GM23338 (cell line): ENCODE data around the gene MEGF8. TPM values are rescaled to one million over a fixed set of nuclear protein-coding genes. Genes with fewer than 3 reads are reported as not detected.
A peak's percentile ranks its signal among the peaks of the same experiment; 100 is the strongest.

Source experiments
- ATAC-seq: fragments of 200-7000 bp; cut with Tn5 transposase; 3 replicates; pipeline ENCODE4 v1.9.1; 2020
- DNase-seq: peaks from one replicate; pipeline ENCODE4 v3.0.0-alpha.2; 2015; ENCODE audit warnings: low spot score
- H2AFZ ChIP-seq: fragments of 200-600 bp; sonication (generic); 2 replicates; pipeline ENCODE4 v1.8.0; 2016; ENCODE audit warnings: antibody characterized with exemption, mild to moderate bottlenecking, moderate library complexity
- H3F3A ChIP-seq: fragments of 200-600 bp; sonication (generic); replicated peaks from 2 replicates; pipeline ENCODE4 v1.8.0; 2017; ENCODE audit warnings: antibody characterized with exemption, mixed run types, low read depth
- H3K27ac ChIP-seq: fragments of 200-600 bp; sonication (generic); 2 replicates; pipeline ENCODE4 v1.6.1; 2016; ENCODE audit warnings: low read depth
- H3K27me3 ChIP-seq: fragments of 200-600 bp; sonication (generic); 2 replicates; pipeline ENCODE4 v1.8.0; 2016; ENCODE audit warnings: mild to moderate bottlenecking, mixed run types, moderate library complexity; ENCODE audit not compliant: insufficient read depth
- H3K36me3 ChIP-seq: fragments of 200-600 bp; sonication (generic); 2 replicates; pipeline ENCODE4 v1.8.0; 2016; ENCODE audit warnings: mild to moderate bottlenecking; ENCODE audit not compliant: insufficient read depth
- H3K4me1 ChIP-seq: fragments of 200-600 bp; sonication (generic); 2 replicates; pipeline ENCODE4 v1.8.0; 2016; ENCODE audit warnings: mild to moderate bottlenecking, moderate library complexity; ENCODE audit not compliant: insufficient read depth
- H3K4me2 ChIP-seq: fragments of 200-600 bp; sonication (generic); 2 replicates; pipeline ENCODE4 v1.7.1; 2017; ENCODE audit warnings: mixed run types
- H3K4me3 ChIP-seq: fragments of 200-600 bp; sonication (generic); 2 replicates; pipeline ENCODE4 v1.6.1; 2016; ENCODE audit warnings: mixed run types
- H3K79me2 ChIP-seq: fragments of 200-600 bp; sonication (generic); replicated peaks from 2 replicates; pipeline ENCODE4 v1.8.0; 2017; ENCODE audit warnings: mild to moderate bottlenecking; ENCODE audit not compliant: insufficient read depth
- H3K9me2 ChIP-seq: fragments of 200-600 bp; sonication (generic); 2 replicates; pipeline ENCODE4 v1.8.0; 2017; ENCODE audit not compliant: insufficient read depth
- H4K20me1 ChIP-seq: fragments of 200-600 bp; sonication (generic); replicated peaks from 2 replicates; pipeline ENCODE4 v1.8.0; 2017; ENCODE audit warnings: mild to moderate bottlenecking; ENCODE audit not compliant: insufficient read depth
- H3K27ac Mint-ChIP-seq: 2 replicates; pipeline ENCODE4 v1.8.0; 2020; ENCODE audit warnings: inconsistent platforms, mild to moderate bottlenecking, moderate library complexity, mixed read lengths
- H3K27me3 Mint-ChIP-seq: 3 replicates; pipeline ENCODE4 v1.8.0; 2022; ENCODE audit warnings: low read depth, mild to moderate bottlenecking, moderate library complexity, mixed read lengths, inconsistent platforms; ENCODE audit not compliant: insufficient read depth, poor library complexity
- H3K36me3 Mint-ChIP-seq: 3 replicates; pipeline ENCODE4 v1.8.0; 2021; ENCODE audit warnings: low read depth, mild to moderate bottlenecking, inconsistent platforms, moderate library complexity, mixed read lengths
- H3K4me1 Mint-ChIP-seq: 3 replicates; pipeline ENCODE4 v1.8.0; 2020; ENCODE audit warnings: mild to moderate bottlenecking, inconsistent platforms, mixed read lengths
- H3K4me3 Mint-ChIP-seq: 3 replicates; pipeline ENCODE4 v1.8.0; 2021; ENCODE audit warnings: moderate library complexity, mild to moderate bottlenecking, inconsistent platforms, mixed read lengths
- H3K9me3 Mint-ChIP-seq: 3 replicates; pipeline ENCODE4 v1.8.0; 2020; ENCODE audit warnings: moderate library complexity, mild to moderate bottlenecking, inconsistent platforms, mixed read lengths
- CREB1 ChIP-seq: fragments of 250-450 bp; sonication (Bioruptor Pico); IDR thresholded peaks from 2 replicates; pipeline ENCODE4 v1.5.0; 2020; ENCODE audit warnings: low read depth, mild to moderate bottlenecking, moderate library complexity
- EZH2 ChIP-seq: fragments of 200-600 bp; sonication (generic); IDR thresholded peaks from one replicate; pipeline ENCODE4 v1.8.0; 2017; ENCODE audit warnings: antibody characterized with exemption, mild to moderate bottlenecking, low read depth; ENCODE audit not compliant: unreplicated experiment
- EZH2phosphoT487 ChIP-seq: fragments of 200-600 bp; sonication (generic); IDR thresholded peaks from one replicate; pipeline ENCODE4 v1.8.1; 2018; ENCODE audit warnings: antibody characterized with exemption; ENCODE audit not compliant: unreplicated experiment
- JUNB ChIP-seq: IDR thresholded peaks from one replicate; pipeline ENCODE4 v1.6.1; 2016; ENCODE audit warnings: antibody characterized with exemption; ENCODE audit not compliant: unreplicated experiment
- NANOG ChIP-seq: IDR thresholded peaks from 2 replicates; pipeline ENCODE4 v1.6.1; 2016; ENCODE audit warnings: antibody characterized with exemption, borderline replicate concordance
- POLR2AphosphoS5 ChIP-seq: IDR thresholded peaks from 2 replicates; pipeline ENCODE4 v1.6.1; 2016; ENCODE audit warnings: antibody characterized with exemption, low read depth
- STAT1 ChIP-seq: IDR thresholded peaks from one replicate; pipeline ENCODE4 v1.6.1; 2016; ENCODE audit warnings: antibody characterized with exemption; ENCODE audit not compliant: unreplicated experiment
- ZNF114 ChIP-seq: fragments of 250-450 bp; sonication (Bioruptor Pico); IDR thresholded peaks from 2 replicates; pipeline ENCODE4 v1.5.0; 2020; ENCODE audit warnings: mild to moderate bottlenecking, moderate library complexity
- ZNF331 ChIP-seq: fragments of 250-450 bp; sonication (Bioruptor Pico); IDR thresholded peaks from 2 replicates; pipeline ENCODE4 v1.5.0; 2020; ENCODE audit warnings: low read depth, mild to moderate bottlenecking, moderate library complexity
- polyA plus RNA-seq: library from polyadenylated mRNA; unstranded; fragments of >200 nt; fragmentation: Nextera tagmentation; extraction: Ambion mirVana; gene quantifications from 2 replicates; pipeline ENCODE4 v1.2.1, GENCODE V29; 2016
- total RNA-seq: library from RNA; depleted of rRNA; stranded (reverse); fragments of >200 nt; shearing (Covaris generic); gene quantifications from 2 replicates; pipeline ENCODE4 v1.2.3, GENCODE V29; 2014
- TF ChIP-seq, protein P1 (sequence below), 2 experiments: fragments of 200-600 bp in 1 of 2; sonication (generic) in 1 of 2; conservative IDR thresholded peaks; 2 replicates each; pipeline versions ENCODE4 v1.5.1 to v1.6.1; 2016 to 2017; ENCODE audit warnings: antibody characterized with exemption in 2 of 2, low read depth in 2 of 2, mild to moderate bottlenecking in 2 of 2, moderate library complexity in 1 of 2
- TF ChIP-seq, protein P2 (sequence below): IDR thresholded peaks from one replicate; pipeline ENCODE4 v1.6.1; 2018; ENCODE audit warnings: antibody characterized with exemption; ENCODE audit not compliant: unreplicated experiment

The MEGF8 gene
- total and polyA plus RNA-seq, 2 experiments from 2014 or later = 6.2 to 40.5 TPM

DNA sequence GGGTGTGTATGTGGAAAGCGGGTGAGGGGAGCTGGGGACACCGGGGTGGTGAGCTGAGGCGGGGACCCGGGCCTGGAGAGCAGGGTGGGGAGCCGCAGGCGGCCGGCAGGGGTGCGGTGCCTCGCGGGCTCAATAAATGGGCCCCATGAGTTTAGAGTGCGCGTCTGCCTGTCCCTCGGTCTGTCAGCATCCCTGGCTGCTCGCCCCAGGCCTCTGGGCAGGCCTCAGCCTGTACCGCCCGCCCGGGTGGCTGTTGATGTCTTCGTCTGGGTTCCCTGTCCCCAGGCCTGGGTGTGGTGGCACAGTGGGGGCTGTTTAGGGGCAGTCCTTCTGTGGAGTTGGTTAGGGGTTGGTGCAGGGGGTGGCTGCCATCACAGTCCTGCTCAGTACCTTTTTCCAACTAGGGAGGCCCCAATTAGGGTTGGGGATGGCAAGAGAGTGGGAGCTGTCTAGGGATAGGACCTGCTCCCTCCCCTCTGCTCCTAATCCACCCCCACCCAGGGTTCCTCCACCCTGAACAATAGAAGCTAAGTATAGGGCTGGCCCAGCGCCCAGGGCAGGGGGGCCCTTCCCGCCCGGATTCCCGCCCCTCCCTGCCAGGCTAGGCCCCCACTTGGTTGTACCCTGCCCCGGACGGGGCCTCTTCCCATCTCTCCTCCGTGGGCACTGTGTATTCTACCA, 44.1 kb upstream of the MEGF8 start (continued):
- TF ChIP-seq, protein P1, sequence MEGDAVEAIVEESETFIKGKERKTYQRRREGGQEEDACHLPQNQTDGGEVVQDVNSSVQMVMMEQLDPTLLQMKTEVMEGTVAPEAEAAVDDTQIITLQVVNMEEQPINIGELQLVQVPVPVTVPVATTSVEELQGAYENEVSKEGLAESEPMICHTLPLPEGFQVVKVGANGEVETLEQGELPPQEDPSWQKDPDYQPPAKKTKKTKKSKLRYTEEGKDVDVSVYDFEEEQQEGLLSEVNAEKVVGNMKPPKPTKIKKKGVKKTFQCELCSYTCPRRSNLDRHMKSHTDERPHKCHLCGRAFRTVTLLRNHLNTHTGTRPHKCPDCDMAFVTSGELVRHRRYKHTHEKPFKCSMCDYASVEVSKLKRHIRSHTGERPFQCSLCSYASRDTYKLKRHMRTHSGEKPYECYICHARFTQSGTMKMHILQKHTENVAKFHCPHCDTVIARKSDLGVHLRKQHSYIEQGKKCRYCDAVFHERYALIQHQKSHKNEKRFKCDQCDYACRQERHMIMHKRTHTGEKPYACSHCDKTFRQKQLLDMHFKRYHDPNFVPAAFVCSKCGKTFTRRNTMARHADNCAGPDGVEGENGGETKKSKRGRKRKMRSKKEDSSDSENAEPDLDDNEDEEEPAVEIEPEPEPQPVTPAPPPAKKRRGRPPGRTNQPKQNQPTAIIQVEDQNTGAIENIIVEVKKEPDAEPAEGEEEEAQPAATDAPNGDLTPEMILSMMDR (conservative IDR thresholded peaks at IDR 0.05; ENCODE audit: low read depth in 2 of 2) = no peak
- no peak for TF ChIP-seq CREB1 (CRISPR knock-in tag)
- TF ChIP-seq EZH2 = no peak
- no peak for TF ChIP-seq NANOG
- TF ChIP-seq, protein P2, sequence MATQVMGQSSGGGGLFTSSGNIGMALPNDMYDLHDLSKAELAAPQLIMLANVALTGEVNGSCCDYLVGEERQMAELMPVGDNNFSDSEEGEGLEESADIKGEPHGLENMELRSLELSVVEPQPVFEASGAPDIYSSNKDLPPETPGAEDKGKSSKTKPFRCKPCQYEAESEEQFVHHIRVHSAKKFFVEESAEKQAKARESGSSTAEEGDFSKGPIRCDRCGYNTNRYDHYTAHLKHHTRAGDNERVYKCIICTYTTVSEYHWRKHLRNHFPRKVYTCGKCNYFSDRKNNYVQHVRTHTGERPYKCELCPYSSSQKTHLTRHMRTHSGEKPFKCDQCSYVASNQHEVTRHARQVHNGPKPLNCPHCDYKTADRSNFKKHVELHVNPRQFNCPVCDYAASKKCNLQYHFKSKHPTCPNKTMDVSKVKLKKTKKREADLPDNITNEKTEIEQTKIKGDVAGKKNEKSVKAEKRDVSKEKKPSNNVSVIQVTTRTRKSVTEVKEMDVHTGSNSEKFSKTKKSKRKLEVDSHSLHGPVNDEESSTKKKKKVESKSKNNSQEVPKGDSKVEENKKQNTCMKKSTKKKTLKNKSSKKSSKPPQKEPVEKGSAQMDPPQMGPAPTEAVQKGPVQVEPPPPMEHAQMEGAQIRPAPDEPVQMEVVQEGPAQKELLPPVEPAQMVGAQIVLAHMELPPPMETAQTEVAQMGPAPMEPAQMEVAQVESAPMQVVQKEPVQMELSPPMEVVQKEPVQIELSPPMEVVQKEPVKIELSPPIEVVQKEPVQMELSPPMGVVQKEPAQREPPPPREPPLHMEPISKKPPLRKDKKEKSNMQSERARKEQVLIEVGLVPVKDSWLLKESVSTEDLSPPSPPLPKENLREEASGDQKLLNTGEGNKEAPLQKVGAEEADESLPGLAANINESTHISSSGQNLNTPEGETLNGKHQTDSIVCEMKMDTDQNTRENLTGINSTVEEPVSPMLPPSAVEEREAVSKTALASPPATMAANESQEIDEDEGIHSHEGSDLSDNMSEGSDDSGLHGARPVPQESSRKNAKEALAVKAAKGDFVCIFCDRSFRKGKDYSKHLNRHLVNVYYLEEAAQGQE = no peak
- TF ChIP-seq ZNF331 = no peak
- no peak for TF ChIP-seq STAT1
- no peak for TF ChIP-seq EZH2phosphoT487
- no peak for TF ChIP-seq ZNF114 (CRISPR knock-in tag)

DNA sequence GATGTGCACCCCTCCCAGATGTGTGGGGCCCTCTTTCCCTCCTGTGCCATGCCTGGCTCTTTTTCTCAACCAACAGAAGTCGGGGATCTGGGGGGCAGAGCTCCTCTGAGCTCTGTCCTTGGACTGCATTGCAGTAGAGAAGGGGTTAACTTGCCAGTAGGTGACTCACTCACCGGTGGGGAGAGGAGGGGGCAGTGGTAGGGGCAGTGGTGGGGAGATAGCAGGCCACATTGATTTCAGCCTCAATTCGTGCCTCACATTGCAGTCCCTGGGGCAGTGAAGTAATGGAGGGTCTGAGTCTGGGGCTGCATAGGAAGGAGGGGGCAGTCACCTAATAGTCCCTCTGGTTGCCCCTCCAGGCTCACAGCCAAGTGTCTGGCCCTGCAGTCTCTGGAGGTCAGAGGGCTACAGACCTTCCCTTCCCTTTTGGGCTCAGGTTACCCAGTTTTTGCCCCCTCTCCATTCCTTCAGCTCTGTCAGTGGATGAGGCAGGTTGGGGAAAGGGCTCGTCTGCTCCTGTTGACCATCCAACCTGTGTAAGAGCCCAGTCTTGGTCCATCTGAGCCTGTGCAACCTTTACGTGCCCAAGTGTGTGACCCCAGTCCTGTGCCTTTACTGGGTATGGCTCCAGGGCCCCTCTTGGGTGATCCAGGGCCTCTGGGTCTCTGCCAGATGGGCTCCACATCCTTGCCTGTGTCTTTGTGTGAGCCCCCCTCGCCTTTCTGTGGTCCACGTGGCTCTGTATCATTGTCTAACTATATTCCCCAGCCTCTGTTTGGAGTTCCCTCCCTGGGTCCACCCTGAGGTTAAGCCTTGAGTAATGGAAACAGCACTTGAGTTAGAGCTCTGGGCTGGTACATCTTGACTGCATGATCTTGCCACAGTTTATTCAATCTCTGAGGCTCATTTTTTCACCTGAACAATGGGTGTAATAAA, 43.3 kb upstream of the MEGF8 start:
- H3K36me3 Mint-ChIP-seq = peaks cover under 1% of the 10 kb centered on the region
- peak; percentile 57 for DNase-seq
- H3K4me3 Mint-ChIP-seq = peak overlapping the region; percentile 69
- Histone ChIP-seq H3K4me3 (peak overlapping the region; percentile 96), H3K9me2 (no peaks in the 10 kb centered on the region), H3K27ac (no peak overlapping the region), H3K79me2 (peaks cover 20% of the 10 kb centered on the region), H4K20me1 (no peaks in the 10 kb centered on the region), H3K36me3 (no peaks in the 10 kb centered on the region), H3K4me2 (peak overlapping the region; percentile 81), H3K27me3 (no peaks in the 10 kb centered on the region), H3K4me1 (peaks cover 32% of the 10 kb centered on the region), H3F3A (peaks cover 23% of the 10 kb centered on the region), H2AFZ (no peak overlapping the region)
- peaks cover 43% of the 10 kb centered on the region for H3K4me1 Mint-ChIP-seq
- no peaks in the 10 kb centered on the region for H3K9me3 Mint-ChIP-seq
- H3K27ac Mint-ChIP-seq = peak overlapping the region; percentile 74
- peak; percentile 18 for ATAC-seq
- peaks cover 23% of the 10 kb centered on the region for H3K27me3 Mint-ChIP-seq
- no peak for TF ChIP-seq NANOG
- TF ChIP-seq JUNB = no peak
- TF ChIP-seq, protein P1 (conservative IDR thresholded peaks at IDR 0.05; ENCODE audit: low read depth in 2 of 2) = no peak
- no peak for TF ChIP-seq POLR2AphosphoS5
